Measurements from ENCODE around the gene E4F1.
"Not testable (repeated sequence)": the region's sequence is repeated elsewhere in the genome, so short reads cannot be mapped to it uniquely, and the experiment has no call there.

DNA sequence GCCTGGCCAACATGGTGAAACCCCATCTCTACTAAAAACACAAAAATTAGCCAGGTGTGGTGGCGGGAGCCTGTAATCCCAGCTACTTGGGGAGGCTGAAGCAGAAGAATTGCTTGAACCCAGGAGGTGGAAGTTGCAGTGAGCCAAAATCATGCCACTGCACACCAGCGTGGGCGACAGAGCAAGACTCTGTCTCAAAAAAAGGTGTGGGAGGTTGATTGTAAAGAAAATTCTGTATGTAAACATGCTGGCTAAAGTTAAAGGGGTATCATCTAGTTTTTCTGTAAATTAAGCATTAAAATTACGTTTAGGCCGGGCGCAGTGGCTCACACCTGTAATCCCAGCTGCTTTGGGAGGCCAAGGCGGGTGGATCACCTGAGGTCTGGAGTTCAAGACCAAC is 35.1 kb downstream of the E4F1 start:
- TF ChIP-seq, protein P1, sequence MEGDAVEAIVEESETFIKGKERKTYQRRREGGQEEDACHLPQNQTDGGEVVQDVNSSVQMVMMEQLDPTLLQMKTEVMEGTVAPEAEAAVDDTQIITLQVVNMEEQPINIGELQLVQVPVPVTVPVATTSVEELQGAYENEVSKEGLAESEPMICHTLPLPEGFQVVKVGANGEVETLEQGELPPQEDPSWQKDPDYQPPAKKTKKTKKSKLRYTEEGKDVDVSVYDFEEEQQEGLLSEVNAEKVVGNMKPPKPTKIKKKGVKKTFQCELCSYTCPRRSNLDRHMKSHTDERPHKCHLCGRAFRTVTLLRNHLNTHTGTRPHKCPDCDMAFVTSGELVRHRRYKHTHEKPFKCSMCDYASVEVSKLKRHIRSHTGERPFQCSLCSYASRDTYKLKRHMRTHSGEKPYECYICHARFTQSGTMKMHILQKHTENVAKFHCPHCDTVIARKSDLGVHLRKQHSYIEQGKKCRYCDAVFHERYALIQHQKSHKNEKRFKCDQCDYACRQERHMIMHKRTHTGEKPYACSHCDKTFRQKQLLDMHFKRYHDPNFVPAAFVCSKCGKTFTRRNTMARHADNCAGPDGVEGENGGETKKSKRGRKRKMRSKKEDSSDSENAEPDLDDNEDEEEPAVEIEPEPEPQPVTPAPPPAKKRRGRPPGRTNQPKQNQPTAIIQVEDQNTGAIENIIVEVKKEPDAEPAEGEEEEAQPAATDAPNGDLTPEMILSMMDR (conservative IDR thresholded peaks at IDR 0.05; ENCODE audit: low read depth, low read length), result not testable (repeated sequence)
- TF ChIP-seq EZH2phosphoT487 (IDR thresholded peaks at IDR 0.05; ENCODE audit: borderline replicate concordance, low read length), result not testable (repeated sequence)
